Ovary (tissue), 9 donors: ENCODE results near the gene LCP2. TPM values are rescaled to one million over a fixed set of nuclear protein-coding genes. Genes with fewer than 3 reads are reported as not detected.

Source experiments
- DNase-seq, 5 donors: peaks; one replicate each; pipeline ENCODE4 v3.0.0-alpha.2; 2019 to 2020
- H3K27ac ChIP-seq, 2 donors: fragments of 200-600 bp; one replicate each; pipeline versions ENCODE4 v1.5.1 to v1.8.0; 2019 to 2022
- H3K27me3 ChIP-seq: fragments of 200-600 bp; one replicate; pipeline ENCODE4 v1.8.0; 2022
- H3K36me3 ChIP-seq: fragments of 200-600 bp; sonication (generic); one replicate; pipeline ENCODE4 v1.5.1; 2019
- H3K4me1 ChIP-seq: one replicate; pipeline ENCODE4 v1.8.1; 2013; ENCODE audit warnings: mild to moderate bottlenecking, moderate library complexity; ENCODE audit not compliant: insufficient read depth
- H3K4me3 ChIP-seq: fragments of 200-600 bp; sonication (generic); one replicate; pipeline ENCODE4 v1.5.1; 2017
- H3K9me3 ChIP-seq, 2 donors: fragments of 200-600 bp in 1 of 2; sonication (generic) in 1 of 2; one replicate each; pipeline versions ENCODE4 v1.5.1 to v1.8.1; 2013 to 2019; ENCODE audit warnings: mild to moderate bottlenecking in 1 of 2, moderate library complexity in 1 of 2
- EP300 ChIP-seq: sonication (generic); formaldehyde crosslinking; IDR thresholded peaks from one replicate; pipeline ENCODE4 v1.6.1; 2017; ENCODE audit warnings: antibody characterized with exemption
- POLR2A ChIP-seq: fragments of 450-650 bp; IDR thresholded peaks from one replicate; pipeline ENCODE4 v1.6.1; 2017; ENCODE audit warnings: antibody characterized with exemption, mild to moderate bottlenecking, moderate library complexity
- WGBS, 3 donors: extraction: QIAGEN DNeasy Blood & Tissue Kit in 1 of 3; methylation state at CpG; one replicate each; pipeline versions ENCODE4 v1.1.5 to v1.1.7; 2013 to 2017; 5-methylcytosine and 5-hydroxymethylcytosine counted together
- intact Hi-C, 4 donors: fragments of 100-400 bp; cut with DNase I; formaldehyde crosslinking; loops; one replicate each; pipeline versions ENCODE4 v1.11.0 to v1.15.1; 2022 to 2023
- polyA plus RNA-seq, 2 donors: library from polyadenylated mRNA; stranded (reverse); fragments of 200-250 nt in 1 of 2; fragments of 350-450 nt in 1 of 2; fragmentation: Illumina TruSeq in 1 of 2; extraction: RNeasy Lipid Tissue Mini Kit (QIAGEN cat#74804) in 1 of 2; gene quantifications; one replicate each; pipeline ENCODE4 v1.2.3, GENCODE V29; 2013 to 2014
- total RNA-seq, 7 donors: library from RNA; depleted of rRNA in 2 of 7; stranded (reverse); fragments of >200 nt in 2 of 7; fragmentation: NEBNext Ultra II Directional in 3 of 7; extraction: Animal tissue kit (Norgen Biotek cat#: 25700) in 3 of 7; gene quantifications; one replicate each; pipeline versions ENCODE4 v1.1.0 to v1.2.4, GENCODE V29; 2016 to 2023
- TF ChIP-seq, protein P1 (sequence below), 3 donors: fragments of 450-650 bp in 2 of 3; fragments of 200-600 bp in 1 of 3; IDR thresholded peaks; one replicate each; pipeline versions ENCODE4 v1.5.1 to v1.8.0; 2016 to 2022; ENCODE audit warnings: antibody characterized with exemption in 3 of 3, mild to moderate bottlenecking in 1 of 3
- donor health status: DM: no; HTN: no; CAD: no; lungs with moderate emphysema.
- donor health status: DM: no; HTN: no; CAD: no.
- donor health status: Bipolar disorder and iron deficiency.
- donor health status: DM: yes; HTN: yes; CAD: no.
- donor health status: DM: no; HTN: no; CAD: no.
- donor health status: DM: yes; HTN: yes; CAD: no.

LCP2 gene
- total and polyA plus RNA-seq, 9 donors, result 3.1 to 31.1 (median 6.4) TPM

- H3K4me1 ChIP-seq, result peaks cover 24% of the 10 kb centered on the region
- 82 to 84% (median 83%) methylated on average over 8 of the region's 8 CpGs for WGBS, 3 donors
Measured at GRCh38 chr5:170303549-170303948, 6.0 kb upstream of the LCP2 start.

GRCh38 chr5:170302653-170303501 is 5.3 kb upstream of the LCP2 start:
- H3K36me3 ChIP-seq, result no peaks in the 10 kb centered on the region
- no peaks in the 10 kb centered on the region for H3K27me3 ChIP-seq
- no peak overlapping the region for H3K4me3 ChIP-seq
- peaks cover 24% of the 10 kb centered on the region for H3K4me1 ChIP-seq
- H3K9me3 ChIP-seq, result no peaks in the 10 kb centered on the region
- H3K27ac ChIP-seq, result no peak overlapping the region
- peak; percentile 57 to 84 (median 73) for DNase-seq
- WGBS, 3 donors, result 29 to 34% (median 34%) methylated on average over 17 of the region's 17 CpGs
- intact Hi-C loops, result no loop called here
- TF ChIP-seq, protein P1, sequence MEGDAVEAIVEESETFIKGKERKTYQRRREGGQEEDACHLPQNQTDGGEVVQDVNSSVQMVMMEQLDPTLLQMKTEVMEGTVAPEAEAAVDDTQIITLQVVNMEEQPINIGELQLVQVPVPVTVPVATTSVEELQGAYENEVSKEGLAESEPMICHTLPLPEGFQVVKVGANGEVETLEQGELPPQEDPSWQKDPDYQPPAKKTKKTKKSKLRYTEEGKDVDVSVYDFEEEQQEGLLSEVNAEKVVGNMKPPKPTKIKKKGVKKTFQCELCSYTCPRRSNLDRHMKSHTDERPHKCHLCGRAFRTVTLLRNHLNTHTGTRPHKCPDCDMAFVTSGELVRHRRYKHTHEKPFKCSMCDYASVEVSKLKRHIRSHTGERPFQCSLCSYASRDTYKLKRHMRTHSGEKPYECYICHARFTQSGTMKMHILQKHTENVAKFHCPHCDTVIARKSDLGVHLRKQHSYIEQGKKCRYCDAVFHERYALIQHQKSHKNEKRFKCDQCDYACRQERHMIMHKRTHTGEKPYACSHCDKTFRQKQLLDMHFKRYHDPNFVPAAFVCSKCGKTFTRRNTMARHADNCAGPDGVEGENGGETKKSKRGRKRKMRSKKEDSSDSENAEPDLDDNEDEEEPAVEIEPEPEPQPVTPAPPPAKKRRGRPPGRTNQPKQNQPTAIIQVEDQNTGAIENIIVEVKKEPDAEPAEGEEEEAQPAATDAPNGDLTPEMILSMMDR (IDR thresholded peaks at IDR 0.05), result no peak
- TF ChIP-seq POLR2A (no peak), EP300 (no peak)

More at GRCh38 chr5:170303549-170303948, 6.0 kb upstream of the LCP2 start:
- Histone ChIP-seq H3K27me3 (no peaks in the 10 kb centered on the region), H3K9me3 (no peaks in the 10 kb centered on the region), H3K4me3 (no peak overlapping the region), H3K27ac (no peak overlapping the region), H3K36me3 (no peaks in the 10 kb centered on the region)
- intact Hi-C loops, result no loop called here
- no peak for DNase-seq
- no peak for TF ChIP-seq EP300
- no peak for TF ChIP-seq POLR2A
- TF ChIP-seq, protein P1 (IDR thresholded peaks at IDR 0.05), result no peak

DNA sequence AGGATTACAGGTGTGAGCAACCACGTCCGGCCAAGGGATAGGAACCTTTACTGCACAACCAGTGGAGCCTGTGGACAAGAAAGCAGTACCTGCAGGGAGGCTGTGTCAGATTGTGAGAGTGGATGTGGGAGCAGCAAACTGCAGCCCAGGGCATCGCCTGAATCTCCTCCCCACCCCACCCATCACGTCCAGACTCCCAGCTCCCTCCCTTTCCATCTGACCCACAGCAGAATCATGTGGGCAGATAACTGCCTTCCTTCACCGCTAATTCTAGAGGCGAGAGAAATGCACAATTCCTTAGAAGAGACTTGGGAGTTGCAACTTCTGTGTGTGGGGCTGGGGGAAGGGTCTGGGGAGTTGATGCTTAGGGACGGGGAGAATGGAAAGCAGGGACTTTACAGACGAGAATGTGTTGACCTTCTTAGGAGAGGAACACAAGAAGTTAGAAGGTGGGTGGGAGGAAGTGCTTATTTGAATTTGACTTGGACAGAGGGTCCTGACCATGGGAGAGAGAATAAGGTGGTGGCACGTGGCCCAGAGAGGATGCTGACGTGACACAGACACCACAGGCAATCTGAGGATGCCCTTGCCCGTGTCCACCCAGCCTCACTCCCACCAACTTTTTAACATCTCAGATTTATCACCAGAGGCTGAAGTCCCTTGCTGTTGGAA is 4.5 kb upstream of the LCP2 start:
- intact Hi-C loops, result no loop called here
- DNase-seq, result no peak
- no peaks in the 10 kb centered on the region for H3K36me3 ChIP-seq
- WGBS, 3 donors, result 62 to 71% (median 69%) methylated on average over 11 of the region's 11 CpGs
- no peak overlapping the region for H3K4me3 ChIP-seq
- H3K9me3 ChIP-seq, result no peaks in the 10 kb centered on the region
- peaks cover 21% of the 10 kb centered on the region for H3K4me1 ChIP-seq
- TF ChIP-seq, protein P1 (IDR thresholded peaks at IDR 0.05), result no peak
- TF ChIP-seq POLR2A, result no peak
- TF ChIP-seq EP300, result no peak
- no peak overlapping the region for H3K27ac ChIP-seq
- no peaks in the 10 kb centered on the region for H3K27me3 ChIP-seq

DNA sequence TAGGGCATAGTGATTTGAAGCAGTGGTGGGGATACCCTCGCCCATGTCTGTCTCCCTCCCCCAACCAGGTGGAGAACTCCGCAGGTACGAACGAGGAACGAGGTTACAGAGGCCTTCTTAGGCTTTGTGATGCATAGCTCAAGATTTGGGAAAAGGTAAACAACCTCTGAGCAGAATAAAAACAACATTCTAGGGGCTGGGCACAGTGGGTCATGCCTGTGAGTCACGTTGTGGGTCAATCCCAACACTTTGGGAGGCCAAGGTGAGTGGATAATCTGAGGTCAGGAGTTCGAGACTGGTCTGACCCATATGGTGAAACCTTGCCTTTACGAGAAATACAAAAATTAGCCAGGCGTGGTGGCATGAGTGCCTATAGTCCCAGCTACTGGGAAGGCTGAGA is 3.6 kb upstream of the LCP2 start:
- TF ChIP-seq, protein P1 (IDR thresholded peaks at IDR 0.05), result no peak
- TF ChIP-seq POLR2A (no peak), EP300 (no peak)
- no peaks in the 10 kb centered on the region for H3K9me3 ChIP-seq
- no peaks in the 10 kb centered on the region for H3K27me3 ChIP-seq
- peaks cover 15% of the 10 kb centered on the region for H3K4me1 ChIP-seq
- H3K27ac ChIP-seq, result no peak overlapping the region
- WGBS, 3 donors, result 69 to 84% (median 82%) methylated on average over 9 of the region's 9 CpGs
- H3K36me3 ChIP-seq, result no peaks in the 10 kb centered on the region
- H3K4me3 ChIP-seq, result no peak overlapping the region
- DNase-seq, result no peak
- intact Hi-C loops, result no loop called here
